Adrenal gland (tissue), 5 donors: ENCODE measurements around the gene NOSTRIN.

Experiments used
- CTCF ChIP-seq, 6 experiments: fragments of 450-650 bp in 4 of 6; fragments of 200-600 bp in 2 of 6; sonication (generic) in 1 of 6; IDR thresholded peaks; 1 replicate in 5 of 6; 2 replicates in 1 of 6; pipeline versions ENCODE4 v1.5.1 to v1.8.0; 2016 to 2021; ENCODE audit warnings: antibody characterized with exemption in 6 of 6, mild to moderate bottlenecking in 2 of 6, moderate library complexity in 1 of 6
- POLR2A ChIP-seq, 2 donors: fragments of 450-650 bp; IDR thresholded peaks; one replicate each; pipeline ENCODE4 v1.6.1; 2017; ENCODE audit warnings: antibody characterized with exemption in 2 of 2, mild to moderate bottlenecking in 2 of 2, moderate library complexity in 1 of 2
- donor health status: DM: no; HTN: no; CAD: no.

DNA sequence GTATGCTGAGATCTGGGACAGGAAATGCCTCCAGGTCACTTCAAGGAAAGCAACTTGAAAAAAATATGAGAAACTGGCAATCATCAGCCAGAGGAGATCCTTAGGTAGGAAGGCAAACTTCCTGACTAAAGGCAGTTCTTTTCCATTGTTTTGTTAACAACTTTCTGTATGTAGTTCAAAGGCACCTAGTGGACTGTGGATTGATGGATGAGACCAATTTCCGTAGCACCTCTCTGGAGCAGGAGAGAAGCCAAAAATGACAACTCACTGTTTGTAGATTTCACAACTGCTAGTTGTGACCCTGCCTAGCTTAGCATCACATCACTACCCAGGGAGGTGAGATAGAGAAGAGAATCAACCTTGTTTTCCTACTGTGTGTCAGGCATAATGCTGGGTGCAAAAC is 21.8 kb upstream of the NOSTRIN start:
- TF ChIP-seq POLR2A (IDR thresholded peaks at IDR 0.05) (no peak), CTCF (IDR thresholded peaks at IDR 0.05) (no peak)
